ENCODE data around the gene MYBBP1A. TPM values are rescaled to one million over a fixed set of nuclear protein-coding genes. Genes with fewer than 3 reads are reported as not detected.

Gene MYBBP1A
- total and polyA plus RNA-seq, 9 of the 15 experiments (the other 6 are each of a cell fraction or from before 2014, with no cell fraction given): 2.0 to 114 (median 47.2) TPM

GRCh38 chr17:4509401-4509800, 45.8 kb downstream of the MYBBP1A start:
- WGBS (ENCODE audit: insufficient coverage, low coverage, missing lambda C conversion rate): 19% methylated on average over 5 of the region's 8 CpGs

More at GRCh38 chr17:4509401-4509800, 45.8 kb downstream of the MYBBP1A start:
- H3K4me3 ChIP-seq: no peak overlapping the region
- H3K27me3 ChIP-seq (ENCODE audit: control insufficient read depth in 2 of 2, insufficient read depth in 2 of 2, low read length in 2 of 2): peaks cover 0 to 72% of the 10 kb centered on the region in 2 experiments; a peak in 2 of 5 replicates
- ATAC-seq (peak; percentile 39), FAIRE-seq (no peak), DNase-seq (ENCODE audit: extremely low read depth in 1 of 4, low spot score in 3 of 4) (peak in 1 of 4 experiments; percentile 24)
- no peaks in the 10 kb centered on the region for H3K9me3 ChIP-seq (replicated peaks; ENCODE audit: control insufficient read depth, insufficient read depth, low read depth, low read length)
- H3K79me2 ChIP-seq (ENCODE audit: control insufficient read depth, insufficient read depth, low read length): no peaks in the 10 kb centered on the region
- H3K4me1 ChIP-seq (replicated peaks in 1 of 2; ENCODE audit: control insufficient read depth in 2 of 2, insufficient read depth in 2 of 2, low read length in 2 of 2): peaks cover 5 to 38% of the 10 kb centered on the region in 2 experiments; a peak in 4 of 5 replicates
- intact Hi-C loops (cut with micrococcal nuclease): no loop called here
- H3K27ac ChIP-seq (ENCODE audit: extremely low read depth, low read depth, low read length): no peak overlapping the region
- H2AFZ ChIP-seq (ENCODE audit: low read depth, low read length): no peak overlapping the region
- CTCF ChIA-PET (ENCODE audit: low intra/inter-chr PET ratio): no interaction called here
- in situ Hi-C loops (cut with MboI): no loop called here
- H3K36me3 ChIP-seq (ENCODE audit: control insufficient read depth, insufficient read depth, low read length): no peaks in the 10 kb centered on the region
- no peak overlapping the region for H3K4me2 ChIP-seq (ENCODE audit: insufficient read depth, low read length)
- TF ChIP-seq ZNF586 (CRISPR knock-in tag; conservative IDR thresholded peaks at IDR 0.05) (no peak), CREB5 (CRISPR knock-in tag; IDR thresholded peaks at IDR 0.05) (no peak), RNF2 (IDR thresholded peaks at IDR 0.05) (no peak), SAP30 (IDR thresholded peaks at IDR 0.05; ENCODE audit: borderline replicate concordance, insufficient read depth, low read depth, low read length, poor library complexity, severe bottlenecking) (no peak), ELF2 (CRISPR knock-in tag; IDR thresholded peaks at IDR 0.05) (no peak), FOXJ2 (tag; IDR thresholded peaks at IDR 0.05) (no peak), ZZZ3 (IDR thresholded peaks at IDR 0.05) (no peak), SMAD4 (CRISPR knock-in tag; conservative IDR thresholded peaks at IDR 0.05) (no peak), POLR2B (IDR thresholded peaks at IDR 0.05; ENCODE audit: low read depth, partially characterized antibody) (no peak), CTCFL (IDR thresholded peaks at IDR 0.05; ENCODE audit: borderline replicate concordance, insufficient read depth, low read depth, low read length, poor library complexity, severe bottlenecking) (no peak), SIN3B (IDR thresholded peaks at IDR 0.05; ENCODE audit: low read depth) (no peak), ZBTB8A (IDR thresholded peaks at IDR 0.05; ENCODE audit: partially characterized antibody) (no peak), CLOCK (CRISPR knock-in tag; IDR thresholded peaks at IDR 0.05; ENCODE audit: borderline replicate concordance) (no peak), JUND (IDR thresholded peaks at IDR 0.05; ENCODE audit: borderline replicate concordance, low read depth, low read length) (no peak), JUND (tag; IDR thresholded peaks at IDR 0.05; ENCODE audit: borderline replicate concordance, low read depth, low read length) (no peak), SREBF2 (CRISPR knock-in tag; IDR thresholded peaks at IDR 0.05) (no peak)
- H3K9me1 ChIP-seq (ENCODE audit: control insufficient read depth, insufficient read depth, low read length): no peaks in the 10 kb centered on the region
- H3K9ac ChIP-seq (ENCODE audit: insufficient read depth in 1 of 2, low read depth in 2 of 2, low read length in 2 of 2): no peak overlapping the region
- POLR2A ChIA-PET: interaction anchor here (1.2 kb wide), 1 partner anchor 14 kb away, joined by 3 read pairs; no protein-coding TSS in a partner anchor
- peaks cover 5% of the 10 kb centered on the region for H4K20me1 ChIP-seq (replicated peaks; ENCODE audit: control insufficient read depth, insufficient read depth, low read length)
- no TSS peak for BruUV-seq (replicated peaks)

Measured in K562 (cell line).